GM12878 (cell line): Measurements from ENCODE around the gene NMRK2. TPM values are rescaled to one million over a fixed set of nuclear protein-coding genes. Genes with fewer than 3 reads are reported as not detected.
"Not testable (repeated sequence)": the region's sequence is repeated elsewhere in the genome, so short reads cannot be mapped to it uniquely, and the experiment has no call there.

Experiments
- ATAC-seq: fragments of 200-7000 bp; cut with Tn5 transposase; 3 replicates; pipeline ENCODE4 v1.9.1; 2020; ENCODE audit warnings: mild to moderate bottlenecking, moderate library complexity
- BruUV-seq: library from RNA; stranded (reverse); fragments of 400-500 nt; replicated peaks from 2 replicates; lab custom pipeline; 2021; lab: Mats Ljungman, UMichigan
- CTCF ChIA-PET: fragments of 300-600 bp; sonication (Branson Sonifier 250); formaldehyde crosslinking; extraction: SDS; loops from one replicate; lab custom pipeline; 2021; ENCODE audit warnings: inconsistent platforms; lab: Yijun Ruan, JAX
- POLR2A ChIA-PET: fragments of 350-600 bp; formaldehyde crosslinking; extraction: SDS; loops from one replicate; lab custom pipeline; 2021; ENCODE audit warnings: inconsistent platforms; lab: Charles Lee
- RAD21 ChIA-PET: fragments of 300-600 bp; sonication (Branson Sonifier 250); formaldehyde crosslinking; loops from one replicate; lab custom pipeline; 2023; ENCODE audit warnings: antibody characterized with exemption; ENCODE audit not compliant: unreplicated experiment; lab: Charles Lee
- SMC1A ChIA-PET: fragments of 300-600 bp; sonication (Branson Sonifier 250); formaldehyde crosslinking; loops from one replicate; lab custom pipeline; 2023; ENCODE audit not compliant: unreplicated experiment, uncharacterized antibody; lab: Charles Lee
- DNase-seq: peaks from one replicate; pipeline ENCODE4 v3.0.0-alpha.2; 2011; ENCODE audit warnings: low read depth, low spot score
- FAIRE-seq: peaks from 3 replicates; lab custom pipeline; 2011; peaks lifted over from hg19 to GRCh38; lab: Jason Lieb, UNC
- H2AFZ ChIP-seq: 2 replicates; pipeline ENCODE4 v1.6.0; 2011; ENCODE audit warnings: low read depth, low read length, control low read depth; ENCODE audit not compliant: control insufficient read depth
- H3K27ac ChIP-seq: 2 replicates; pipeline ENCODE4 v1.5.1; 2011; ENCODE audit warnings: control low read depth; ENCODE audit not compliant: control insufficient read depth, insufficient read depth
- H3K27me3 ChIP-seq, 2 experiments: replicated peaks in 1 of 2; 2 replicates each; pipeline versions ENCODE4 v1.6.0 to v1.6.1; 2011; ENCODE audit warnings: low read length in 1 of 2; ENCODE audit not compliant: control insufficient read depth in 2 of 2, insufficient read depth in 2 of 2
- H3K36me3 ChIP-seq, 2 experiments: 2 replicates each; pipeline ENCODE4 v1.5.1; 2011; ENCODE audit warnings: low read length in 1 of 2; ENCODE audit not compliant: control insufficient read depth in 2 of 2, insufficient read depth in 2 of 2
- H3K4me1 ChIP-seq: 2 replicates; pipeline ENCODE4 v1.6.1; 2011; ENCODE audit warnings: mild to moderate bottlenecking, low read length, moderate library complexity, mixed read lengths; ENCODE audit not compliant: control insufficient read depth, insufficient read depth
- H3K4me2 ChIP-seq: 2 replicates; pipeline ENCODE4 v1.6.0; 2011; ENCODE audit warnings: control low read depth; ENCODE audit not compliant: control insufficient read depth, insufficient read depth
- H3K4me3 ChIP-seq: fragments of 200-600 bp; sonication (generic); 2 replicates; pipeline ENCODE4 v1.5.1; 2016
- H3K79me2 ChIP-seq: 2 replicates; pipeline ENCODE4 v1.6.0; 2011; ENCODE audit warnings: low read length; ENCODE audit not compliant: control insufficient read depth, insufficient read depth
- H3K9ac ChIP-seq: 2 replicates; pipeline ENCODE4 v1.8.0; 2011; ENCODE audit warnings: low read length, control low read depth, mixed read lengths; ENCODE audit not compliant: control insufficient read depth, insufficient read depth
- H3K9me3 ChIP-seq: replicated peaks from 3 replicates; pipeline ENCODE4 v1.5.1; 2011; ENCODE audit warnings: mild to moderate bottlenecking, low read length; ENCODE audit not compliant: control insufficient read depth, insufficient read depth
- H4K20me1 ChIP-seq: 2 replicates; pipeline ENCODE4 v1.6.0; 2011; ENCODE audit not compliant: control insufficient read depth, insufficient read depth
- CEBPB ChIP-seq, 2 experiments: fragments of 150-350 bp in 1 of 2; IDR thresholded peaks; 2 replicates each; pipeline ENCODE4 v1.6.1; 2012 to 2014; ENCODE audit warnings: low read depth in 2 of 2, low read length in 2 of 2, borderline replicate concordance in 1 of 2, inconsistent platforms in 1 of 2
- IKZF2 ChIP-seq, 2 experiments: fragments of 450-650 bp; IDR thresholded peaks; 2 replicates each; pipeline ENCODE4 v1.6.1; 2017; ENCODE audit warnings: mild to moderate bottlenecking in 2 of 2, moderate library complexity in 2 of 2
- NBN ChIP-seq: fragments of 450-650 bp; IDR thresholded peaks from 2 replicates; pipeline ENCODE4 v1.6.1; 2016
- WGBS: methylation state at CpG from one replicate; pipeline ENCODE4 v1.1.6; 2016; ENCODE audit warnings: low lambda C conversion rate; ENCODE audit not compliant: insufficient replicate concordance, insufficient coverage; ENCODE audit errors: missing lambda C conversion rate; 5-methylcytosine and 5-hydroxymethylcytosine counted together
- in situ Hi-C: fragments of 300-500 bp; cut with MboI; formaldehyde crosslinking; loops from 9 replicates; pipeline ENCODE4 v1.14.3; 2018; ENCODE audit warnings: mixed read lengths
- intact Hi-C: fragments of 100-400 bp; cut with micrococcal nuclease; formaldehyde crosslinking; loops from one replicate; pipeline ENCODE4 v1.14.2; 2022; ENCODE audit not compliant: unreplicated experiment
- polyA plus RNA-seq, 11 experiments: library from polyadenylated mRNA; depleted of rRNA in 4 of 11; unstranded in 6 of 11; stranded (reverse) in 5 of 11; fragments of >200 nt; fragmentation: Nextera tagmentation in 4 of 11; fragmentation: Illumina TruSeq in 1 of 11; extraction: Ambion mirVana in 4 of 11; extraction: Trizol in 1 of 11; gene quantifications; 1 replicate in 1 of 11; 2 replicates in 10 of 11; pipeline versions ENCODE4 v1.2.1 to v1.2.3, GENCODE V29; 2011 to 2016; ENCODE audit warnings: inconsistent platforms in 2 of 11, missing spikeins in 2 of 11, low read depth in 1 of 11
- total RNA-seq, 4 experiments: library from RNA; depleted of rRNA in 3 of 4; stranded (reverse); fragments of >200 nt in 3 of 4; fragmentation: Illumina TruSeq in 1 of 4; extraction: Trizol in 1 of 4; gene quantifications; 2 replicates each; pipeline versions ENCODE4 v1.2.1 to v1.2.3, GENCODE V29; 2013 to 2021
- TF ChIP-seq, protein P1 (sequence below): fragments of 450-650 bp; IDR thresholded peaks from 2 replicates; pipeline ENCODE4 v1.6.1; 2017; ENCODE audit warnings: low read depth, mild to moderate bottlenecking, moderate library complexity
- TF ChIP-seq, protein P2 (sequence below): fragments of 450-650 bp; IDR thresholded peaks from 2 replicates; pipeline ENCODE4 v1.6.1; 2016; ENCODE audit warnings: mild to moderate bottlenecking, moderate library complexity, borderline replicate concordance
- TF ChIP-seq, protein P3 (sequence below): fragments of 450-650 bp; IDR thresholded peaks from 2 replicates; pipeline ENCODE4 v1.6.1; 2018; ENCODE audit warnings: borderline replicate concordance, mild to moderate bottlenecking; ENCODE audit not compliant: partially characterized antibody

The NMRK2 gene
- total and polyA plus RNA-seq, 10 of the 15 experiments (the other 5 are each of a cell fraction or from before 2014, with no cell fraction given) = 0.14 to 0.15 TPM; not detected in 8

DNA sequence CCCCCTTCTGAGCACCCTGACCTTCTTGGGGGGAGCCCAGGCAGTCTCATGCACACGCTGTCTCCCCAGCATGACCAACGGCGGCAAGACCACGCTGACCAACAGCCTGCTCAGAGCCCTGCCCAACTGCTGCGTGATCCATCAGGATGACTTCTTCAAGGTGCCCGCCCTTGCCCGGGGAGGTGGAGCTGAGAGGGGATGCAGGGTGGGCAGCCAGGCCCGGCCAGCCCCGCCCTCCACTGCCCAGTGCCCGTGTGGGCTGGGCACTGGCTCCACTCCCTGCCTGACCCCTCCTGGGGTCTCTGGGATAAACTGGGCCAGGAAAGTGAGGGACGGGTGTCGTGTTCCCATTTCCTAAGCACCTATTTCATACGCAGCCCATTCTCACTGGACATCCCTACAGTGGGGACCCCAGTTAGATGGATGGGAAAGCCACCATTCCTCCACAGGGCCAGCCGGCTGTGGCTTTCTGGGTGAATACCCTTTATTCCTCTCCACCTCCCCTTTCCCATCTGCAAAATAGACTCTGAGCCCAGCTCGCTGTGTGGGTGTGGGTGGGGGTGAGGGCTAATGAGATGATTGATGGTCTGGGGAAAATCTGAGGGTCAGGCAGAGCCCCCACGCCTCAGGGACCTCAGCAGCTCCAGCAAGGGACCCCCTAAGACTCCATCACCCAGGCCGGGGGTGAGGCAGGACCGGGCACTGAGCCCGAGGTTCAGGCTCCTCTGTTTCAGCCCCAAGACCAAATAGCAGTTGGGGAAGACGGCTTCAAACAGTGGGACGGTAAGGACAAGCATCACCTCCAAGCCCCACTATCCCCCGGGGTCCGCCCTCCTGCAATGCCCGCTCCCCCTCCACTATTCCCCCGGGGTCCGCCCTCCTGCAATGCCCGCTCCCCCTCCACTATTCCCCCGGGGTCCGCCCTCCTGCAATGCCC, 3.9 kb downstream of the NMRK2 start:
- Histone ChIP-seq H3K9ac (no peak overlapping the region), H4K20me1 (no peaks in the 10 kb centered on the region), H2AFZ (no peak overlapping the region), H3K4me2 (no peak overlapping the region), H3K9me3 (no peaks in the 10 kb centered on the region), H3K79me2 (no peaks in the 10 kb centered on the region), H3K27me3 (no peaks in the 10 kb centered on the region; a peak in 1 of 4 replicates), H3K4me1 (no peaks in the 10 kb centered on the region), H3K27ac (no peak overlapping the region), H3K4me3 (no peak overlapping the region), H3K36me3 (no peaks in the 10 kb centered on the region)
- no peak for ATAC-seq
- BruUV-seq = no TSS peak
- ChIA-PET RAD21 (no interaction called here), POLR2A (no interaction called here), CTCF (no interaction called here), SMC1A (no interaction called here)
- 38% methylated on average over 24 of the region's 29 CpGs for WGBS
- in situ Hi-C loops (no loop called here), intact Hi-C loops (no loop called here)
- no peak for DNase-seq
- FAIRE-seq = no peak
- TF ChIP-seq, protein P1, sequence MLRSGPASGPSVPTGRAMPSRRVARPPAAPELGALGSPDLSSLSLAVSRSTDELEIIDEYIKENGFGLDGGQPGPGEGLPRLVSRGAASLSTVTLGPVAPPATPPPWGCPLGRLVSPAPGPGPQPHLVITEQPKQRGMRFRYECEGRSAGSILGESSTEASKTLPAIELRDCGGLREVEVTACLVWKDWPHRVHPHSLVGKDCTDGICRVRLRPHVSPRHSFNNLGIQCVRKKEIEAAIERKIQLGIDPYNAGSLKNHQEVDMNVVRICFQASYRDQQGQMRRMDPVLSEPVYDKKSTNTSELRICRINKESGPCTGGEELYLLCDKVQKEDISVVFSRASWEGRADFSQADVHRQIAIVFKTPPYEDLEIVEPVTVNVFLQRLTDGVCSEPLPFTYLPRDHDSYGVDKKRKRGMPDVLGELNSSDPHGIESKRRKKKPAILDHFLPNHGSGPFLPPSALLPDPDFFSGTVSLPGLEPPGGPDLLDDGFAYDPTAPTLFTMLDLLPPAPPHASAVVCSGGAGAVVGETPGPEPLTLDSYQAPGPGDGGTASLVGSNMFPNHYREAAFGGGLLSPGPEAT = no peak
- TF ChIP-seq, protein P2, sequence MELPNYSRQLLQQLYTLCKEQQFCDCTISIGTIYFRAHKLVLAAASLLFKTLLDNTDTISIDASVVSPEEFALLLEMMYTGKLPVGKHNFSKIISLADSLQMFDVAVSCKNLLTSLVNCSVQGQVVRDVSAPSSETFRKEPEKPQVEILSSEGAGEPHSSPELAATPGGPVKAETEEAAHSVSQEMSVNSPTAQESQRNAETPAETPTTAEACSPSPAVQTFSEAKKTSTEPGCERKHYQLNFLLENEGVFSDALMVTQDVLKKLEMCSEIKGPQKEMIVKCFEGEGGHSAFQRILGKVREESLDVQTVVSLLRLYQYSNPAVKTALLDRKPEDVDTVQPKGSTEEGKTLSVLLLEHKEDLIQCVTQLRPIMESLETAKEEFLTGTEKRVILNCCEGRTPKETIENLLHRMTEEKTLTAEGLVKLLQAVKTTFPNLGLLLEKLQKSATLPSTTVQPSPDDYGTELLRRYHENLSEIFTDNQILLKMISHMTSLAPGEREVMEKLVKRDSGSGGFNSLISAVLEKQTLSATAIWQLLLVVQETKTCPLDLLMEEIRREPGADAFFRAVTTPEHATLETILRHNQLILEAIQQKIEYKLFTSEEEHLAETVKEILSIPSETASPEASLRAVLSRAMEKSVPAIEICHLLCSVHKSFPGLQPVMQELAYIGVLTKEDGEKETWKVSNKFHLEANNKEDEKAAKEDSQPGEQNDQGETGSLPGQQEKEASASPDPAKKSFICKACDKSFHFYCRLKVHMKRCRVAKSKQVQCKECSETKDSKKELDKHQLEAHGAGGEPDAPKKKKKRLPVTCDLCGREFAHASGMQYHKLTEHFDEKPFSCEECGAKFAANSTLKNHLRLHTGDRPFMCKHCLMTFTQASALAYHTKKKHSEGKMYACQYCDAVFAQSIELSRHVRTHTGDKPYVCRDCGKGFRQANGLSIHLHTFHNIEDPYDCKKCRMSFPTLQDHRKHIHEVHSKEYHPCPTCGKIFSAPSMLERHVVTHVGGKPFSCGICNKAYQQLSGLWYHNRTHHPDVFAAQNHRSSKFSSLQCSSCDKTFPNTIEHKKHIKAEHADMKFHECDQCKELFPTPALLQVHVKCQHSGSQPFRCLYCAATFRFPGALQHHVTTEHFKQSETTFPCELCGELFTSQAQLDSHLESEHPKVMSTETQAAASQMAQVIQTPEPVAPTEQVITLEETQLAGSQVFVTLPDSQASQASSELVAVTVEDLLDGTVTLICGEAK = no peak
- TF ChIP-seq CEBPB (IDR thresholded peaks at IDR 0.05; ENCODE audit: borderline replicate concordance in 1 of 2, low read depth in 2 of 2, low read length in 2 of 2) (no peak), NBN (no peak), IKZF2 (IDR thresholded peaks at IDR 0.05) (no peak)
- TF ChIP-seq, protein P3, sequence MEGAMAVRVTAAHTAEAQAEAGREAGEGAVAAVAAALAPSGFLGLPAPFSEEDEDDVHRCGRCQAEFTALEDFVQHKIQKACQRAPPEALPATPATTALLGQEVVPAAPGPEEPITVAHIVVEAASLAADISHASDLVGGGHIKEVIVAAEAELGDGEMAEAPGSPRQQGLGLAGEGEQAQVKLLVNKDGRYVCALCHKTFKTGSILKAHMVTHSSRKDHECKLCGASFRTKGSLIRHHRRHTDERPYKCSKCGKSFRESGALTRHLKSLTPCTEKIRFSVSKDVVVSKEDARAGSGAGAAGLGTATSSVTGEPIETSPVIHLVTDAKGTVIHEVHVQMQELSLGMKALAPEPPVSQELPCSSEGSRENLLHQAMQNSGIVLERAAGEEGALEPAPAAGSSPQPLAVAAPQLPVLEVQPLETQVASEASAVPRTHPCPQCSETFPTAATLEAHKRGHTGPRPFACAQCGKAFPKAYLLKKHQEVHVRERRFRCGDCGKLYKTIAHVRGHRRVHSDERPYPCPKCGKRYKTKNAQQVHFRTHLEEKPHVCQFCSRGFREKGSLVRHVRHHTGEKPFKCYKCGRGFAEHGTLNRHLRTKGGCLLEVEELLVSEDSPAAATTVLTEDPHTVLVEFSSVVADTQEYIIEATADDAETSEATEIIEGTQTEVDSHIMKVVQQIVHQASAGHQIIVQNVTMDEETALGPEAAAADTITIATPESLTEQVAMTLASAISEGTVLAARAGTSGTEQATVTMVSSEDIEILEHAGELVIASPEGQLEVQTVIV = no peak

DNA sequence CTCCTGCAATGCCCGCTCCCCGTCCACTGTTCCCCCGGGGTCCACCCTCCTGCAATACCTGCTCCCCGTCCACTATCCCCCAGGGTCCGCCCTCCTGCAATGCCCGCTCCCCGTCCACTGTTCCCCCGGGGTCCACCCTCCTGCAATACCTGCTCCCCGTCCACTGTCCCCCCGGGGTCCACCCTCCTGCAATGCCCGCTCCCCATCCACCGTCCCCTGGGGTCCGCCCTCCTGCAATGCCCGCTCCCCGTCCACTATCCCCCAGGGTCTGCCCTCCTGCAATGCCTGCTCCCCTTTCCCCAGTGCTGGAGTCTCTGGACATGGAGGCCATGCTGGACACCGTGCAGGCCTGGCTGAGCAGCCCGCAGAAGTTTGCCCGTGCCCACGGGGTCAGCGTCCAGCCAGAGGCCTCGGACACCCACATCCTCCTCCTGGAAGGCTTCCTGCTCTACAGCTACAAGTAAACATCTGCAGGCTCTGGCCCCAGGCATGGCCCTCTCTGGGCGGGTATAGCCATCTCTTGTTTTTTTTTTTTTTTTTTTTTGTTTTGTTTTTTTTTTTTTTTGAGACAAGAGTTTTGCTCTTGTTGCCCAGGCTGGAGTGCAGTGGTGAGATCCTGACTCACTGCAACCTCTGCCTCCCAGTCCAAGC, 5.6 kb downstream of the NMRK2 start:
- CTCF ChIA-PET, H3K9me3 ChIP-seq, H3K4me1 ChIP-seq, H3K27me3 ChIP-seq, ATAC-seq, BruUV-seq, H3K27ac ChIP-seq, RAD21 ChIA-PET, H3K4me3 ChIP-seq, H3K36me3 ChIP-seq, H4K20me1 ChIP-seq, H3K79me2 ChIP-seq, in situ Hi-C loops, H3K4me2 ChIP-seq, H2AFZ ChIP-seq, H3K9ac ChIP-seq, DNase-seq, SMC1A ChIA-PET, POLR2A ChIA-PET, intact Hi-C loops: not testable (repeated sequence)
- WGBS = 72% methylated on average over 17 of the region's 22 CpGs
- FAIRE-seq = peak; percentile 52
